ENCODE results near the gene PTPRM. TPM values are rescaled to one million over a fixed set of nuclear protein-coding genes. Genes with fewer than 3 reads are reported as not detected.

PTPRM gene
- total RNA-seq, 1 donor from 2014 or later: 257 TPM

DNA sequence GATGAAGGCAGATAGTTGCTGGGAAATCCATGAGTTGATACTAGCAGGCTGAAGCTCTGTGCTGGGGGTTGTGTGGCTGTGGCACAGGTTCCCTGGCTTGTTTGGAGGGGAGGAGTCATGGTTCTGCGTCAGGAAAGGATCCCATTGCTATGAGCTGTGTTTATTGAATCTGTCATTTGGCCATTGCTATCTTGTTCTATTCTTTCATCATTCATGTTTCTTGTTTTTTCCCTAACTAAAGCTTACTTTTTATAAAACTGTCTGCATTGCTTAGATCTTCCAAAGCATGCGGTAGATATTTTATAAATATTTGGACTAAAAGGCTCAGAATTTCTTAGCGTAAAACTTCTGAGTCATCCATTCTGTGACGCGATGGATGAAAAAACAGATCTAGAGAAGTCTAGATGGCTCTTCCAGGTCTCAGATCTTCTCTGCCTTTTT, 335.3 kb downstream of the PTPRM start:
- no peaks in the 10 kb centered on the region for H3K27me3 ChIP-seq
- no peak overlapping the region for H3K27ac ChIP-seq
- intact Hi-C loops (cut with DNase I): no loop called here
- H3K36me3 ChIP-seq: no peaks in the 10 kb centered on the region
- TF ChIP-seq, protein P1, sequence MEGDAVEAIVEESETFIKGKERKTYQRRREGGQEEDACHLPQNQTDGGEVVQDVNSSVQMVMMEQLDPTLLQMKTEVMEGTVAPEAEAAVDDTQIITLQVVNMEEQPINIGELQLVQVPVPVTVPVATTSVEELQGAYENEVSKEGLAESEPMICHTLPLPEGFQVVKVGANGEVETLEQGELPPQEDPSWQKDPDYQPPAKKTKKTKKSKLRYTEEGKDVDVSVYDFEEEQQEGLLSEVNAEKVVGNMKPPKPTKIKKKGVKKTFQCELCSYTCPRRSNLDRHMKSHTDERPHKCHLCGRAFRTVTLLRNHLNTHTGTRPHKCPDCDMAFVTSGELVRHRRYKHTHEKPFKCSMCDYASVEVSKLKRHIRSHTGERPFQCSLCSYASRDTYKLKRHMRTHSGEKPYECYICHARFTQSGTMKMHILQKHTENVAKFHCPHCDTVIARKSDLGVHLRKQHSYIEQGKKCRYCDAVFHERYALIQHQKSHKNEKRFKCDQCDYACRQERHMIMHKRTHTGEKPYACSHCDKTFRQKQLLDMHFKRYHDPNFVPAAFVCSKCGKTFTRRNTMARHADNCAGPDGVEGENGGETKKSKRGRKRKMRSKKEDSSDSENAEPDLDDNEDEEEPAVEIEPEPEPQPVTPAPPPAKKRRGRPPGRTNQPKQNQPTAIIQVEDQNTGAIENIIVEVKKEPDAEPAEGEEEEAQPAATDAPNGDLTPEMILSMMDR (IDR thresholded peaks at IDR 0.05): no peak
- DNase-seq (ENCODE audit: low spot score in 2 of 2): no peak
- H3K4me3 ChIP-seq: no peak overlapping the region
- no peaks in the 10 kb centered on the region for H3K9me3 ChIP-seq
- H3K4me1 ChIP-seq: peaks cover 0 to 5% of the 10 kb centered on the region in 2 donors

DNA sequence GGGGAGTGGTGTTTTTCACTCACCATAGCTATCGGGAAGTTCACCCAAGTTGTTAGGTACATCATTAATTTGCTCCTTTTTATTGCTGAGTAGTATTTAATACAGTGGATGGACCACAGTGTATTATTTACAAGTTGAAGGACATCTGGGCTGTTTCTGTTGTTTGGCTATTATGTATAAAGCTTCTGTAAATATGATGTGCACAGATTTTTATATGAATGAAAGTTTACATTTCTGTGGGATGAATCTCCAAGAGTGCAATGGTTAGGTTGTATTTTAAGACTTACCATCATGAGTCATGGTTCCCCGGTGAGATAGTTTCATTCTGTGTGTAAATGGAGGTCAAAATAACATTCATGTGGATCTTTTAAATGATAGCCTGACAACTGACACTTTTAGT, 337.4 kb downstream of the PTPRM start:
- TF ChIP-seq, protein P1 (IDR thresholded peaks at IDR 0.05): no peak
- no peaks in the 10 kb centered on the region for H3K9me3 ChIP-seq
- H3K27ac ChIP-seq: no peak overlapping the region
- no peak for DNase-seq (ENCODE audit: low spot score in 2 of 2)
- H3K36me3 ChIP-seq: no peaks in the 10 kb centered on the region
- H3K27me3 ChIP-seq: no peaks in the 10 kb centered on the region
- peaks cover 0 to 5% of the 10 kb centered on the region in 2 donors for H3K4me1 ChIP-seq
- H3K4me3 ChIP-seq: no peak overlapping the region
- intact Hi-C loops (cut with DNase I): no loop called here

DNA sequence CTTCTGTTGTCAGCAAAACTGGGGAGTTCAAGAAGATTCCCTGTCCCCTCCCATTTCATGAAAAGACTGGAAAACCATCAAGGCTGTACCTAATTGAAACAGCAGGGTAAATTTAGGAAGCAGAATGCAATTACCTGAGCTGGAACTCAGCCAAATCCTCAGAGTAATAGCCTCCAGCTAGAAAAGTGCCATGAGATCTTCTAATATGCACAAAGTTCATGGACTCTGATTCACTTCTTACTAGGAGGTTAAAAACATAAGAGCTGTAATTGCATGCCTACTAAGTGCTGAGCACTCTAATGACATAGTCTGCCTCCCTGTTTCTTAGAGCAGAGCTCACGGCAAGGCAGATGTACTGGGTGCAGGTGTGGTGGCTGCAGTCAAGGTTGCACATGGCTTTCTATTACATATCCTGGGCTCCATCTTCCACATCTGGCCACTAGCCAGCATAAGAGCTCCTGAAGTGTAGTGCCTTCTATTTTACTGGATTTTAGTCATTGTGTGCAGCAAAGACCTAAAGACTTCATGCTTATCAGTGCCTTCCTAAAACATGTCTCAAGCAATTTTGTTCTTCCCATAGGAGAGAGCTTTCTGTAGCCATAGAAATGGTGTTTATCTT, 341.7 kb downstream of the PTPRM start:
- Histone ChIP-seq H3K27ac (no peak overlapping the region), H3K4me1 (no peaks in the 10 kb centered on the region), H3K4me3 (no peak overlapping the region), H3K36me3 (no peaks in the 10 kb centered on the region), H3K9me3 (peaks cover 0 to 8% of the 10 kb centered on the region in 2 donors), H3K27me3 (no peaks in the 10 kb centered on the region)
- TF ChIP-seq, protein P1 (IDR thresholded peaks at IDR 0.05): no peak
- no peak for DNase-seq (ENCODE audit: low spot score in 2 of 2)
- intact Hi-C loops (cut with DNase I): no loop called here

DNA sequence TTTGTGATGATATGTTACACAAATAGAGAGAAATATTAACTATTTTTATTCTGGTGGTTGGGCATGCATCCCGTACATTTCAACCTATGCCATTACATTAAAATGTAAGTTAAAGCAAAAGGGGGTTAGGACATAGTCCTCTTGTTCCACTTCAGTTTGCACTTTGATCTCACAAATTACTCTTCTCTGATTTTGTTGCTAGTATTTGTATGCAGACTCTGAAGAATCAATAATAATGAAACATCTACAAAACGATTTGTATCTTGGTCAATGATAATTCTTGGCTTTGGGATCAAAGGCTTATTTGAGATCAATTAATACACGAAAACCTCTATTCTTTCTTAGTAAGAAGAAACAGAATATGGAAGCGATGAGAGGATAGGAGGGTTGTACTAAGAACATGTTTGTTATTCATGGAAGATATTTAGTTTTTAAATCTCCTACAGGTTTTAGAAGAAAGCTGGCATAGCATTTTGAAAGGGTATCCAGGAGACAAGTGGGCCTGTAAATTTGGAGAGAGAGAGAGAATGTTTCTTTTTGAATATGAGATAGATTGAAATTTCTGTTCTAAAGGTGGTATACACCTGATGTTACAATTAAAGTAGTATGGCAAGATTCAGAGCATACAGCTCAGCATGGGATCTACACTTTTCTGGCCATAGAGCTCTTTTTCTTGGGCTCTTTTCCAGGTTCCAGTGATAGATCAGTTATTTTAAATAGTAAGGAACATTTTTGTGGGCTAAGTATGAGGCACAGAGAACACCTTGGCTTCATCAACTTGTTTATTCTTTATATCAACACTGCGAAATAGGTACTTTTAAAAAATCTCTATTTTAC, 347.9 kb downstream of the PTPRM start:
- intact Hi-C loops (cut with DNase I): no loop called here
- no peaks in the 10 kb centered on the region for H3K27me3 ChIP-seq
- no peak for DNase-seq (ENCODE audit: low spot score in 2 of 2)
- H3K36me3 ChIP-seq: no peaks in the 10 kb centered on the region
- H3K9me3 ChIP-seq: peaks cover 0 to 8% of the 10 kb centered on the region in 2 donors
- TF ChIP-seq, protein P1 (IDR thresholded peaks at IDR 0.05): no peak
- no peak overlapping the region for H3K27ac ChIP-seq
- peaks cover 0 to 5% of the 10 kb centered on the region in 2 donors for H3K4me1 ChIP-seq
- no peak overlapping the region for H3K4me3 ChIP-seq

DNA sequence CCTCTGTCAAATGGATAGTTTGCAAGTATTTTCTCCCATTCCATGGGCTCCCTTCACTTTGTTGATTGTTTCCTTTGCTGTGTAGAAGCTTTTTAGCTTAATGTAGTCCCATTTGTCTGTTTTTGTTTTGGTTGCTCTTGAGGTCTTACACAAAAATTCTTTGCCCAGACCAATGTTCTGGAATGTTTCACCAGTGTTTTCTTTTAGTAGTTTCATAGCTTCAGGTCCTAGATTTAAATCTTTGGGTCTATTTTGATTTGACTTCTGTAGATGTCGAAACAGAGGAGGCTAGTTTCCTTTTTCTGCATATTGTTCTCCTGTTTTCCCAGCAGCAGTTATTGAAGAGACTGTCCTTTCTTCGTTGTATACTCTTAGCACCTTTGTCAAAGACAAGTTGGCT, 351.6 kb downstream of the PTPRM start:
- intact Hi-C loops (cut with DNase I): no loop called here
- Histone ChIP-seq H3K27ac (no peak overlapping the region), H3K27me3 (no peaks in the 10 kb centered on the region), H3K4me3 (no peak overlapping the region), H3K36me3 (no peaks in the 10 kb centered on the region), H3K9me3 (peaks cover 0 to 5% of the 10 kb centered on the region in 2 donors), H3K4me1 (peaks cover 0 to 5% of the 10 kb centered on the region in 2 donors)
- no peak for DNase-seq (ENCODE audit: low spot score in 2 of 2)
- TF ChIP-seq, protein P1 (IDR thresholded peaks at IDR 0.05): no peak

Measured in ascending aorta (tissue), 2 donors.